ENCODE measurements around the gene CBFA2T3.

GRCh38 chr16:88993946-88994600 is 17.1 kb upstream of the CBFA2T3 start:
- TF ChIP-seq, protein P1, sequence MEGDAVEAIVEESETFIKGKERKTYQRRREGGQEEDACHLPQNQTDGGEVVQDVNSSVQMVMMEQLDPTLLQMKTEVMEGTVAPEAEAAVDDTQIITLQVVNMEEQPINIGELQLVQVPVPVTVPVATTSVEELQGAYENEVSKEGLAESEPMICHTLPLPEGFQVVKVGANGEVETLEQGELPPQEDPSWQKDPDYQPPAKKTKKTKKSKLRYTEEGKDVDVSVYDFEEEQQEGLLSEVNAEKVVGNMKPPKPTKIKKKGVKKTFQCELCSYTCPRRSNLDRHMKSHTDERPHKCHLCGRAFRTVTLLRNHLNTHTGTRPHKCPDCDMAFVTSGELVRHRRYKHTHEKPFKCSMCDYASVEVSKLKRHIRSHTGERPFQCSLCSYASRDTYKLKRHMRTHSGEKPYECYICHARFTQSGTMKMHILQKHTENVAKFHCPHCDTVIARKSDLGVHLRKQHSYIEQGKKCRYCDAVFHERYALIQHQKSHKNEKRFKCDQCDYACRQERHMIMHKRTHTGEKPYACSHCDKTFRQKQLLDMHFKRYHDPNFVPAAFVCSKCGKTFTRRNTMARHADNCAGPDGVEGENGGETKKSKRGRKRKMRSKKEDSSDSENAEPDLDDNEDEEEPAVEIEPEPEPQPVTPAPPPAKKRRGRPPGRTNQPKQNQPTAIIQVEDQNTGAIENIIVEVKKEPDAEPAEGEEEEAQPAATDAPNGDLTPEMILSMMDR (IDR thresholded peaks at IDR 0.05; ENCODE audit: borderline replicate concordance, extremely low read depth, low read length, poor library complexity, severe bottlenecking) = no peak
- TF ChIP-seq EZH2 (IDR thresholded peaks at IDR 0.05; ENCODE audit: borderline replicate concordance, low read depth, low read length, severe bottlenecking) = no peak

All from DND-41 (cell line).